ENCODE measurements around the gene MB21D2. TPM values are rescaled to one million over a fixed set of nuclear protein-coding genes. Genes with fewer than 3 reads are reported as not detected.

The MB21D2 gene
- total RNA-seq, 8 experiments from 2014 or later, result 1.6 to 25.3 (median 17.0) TPM

DNA sequence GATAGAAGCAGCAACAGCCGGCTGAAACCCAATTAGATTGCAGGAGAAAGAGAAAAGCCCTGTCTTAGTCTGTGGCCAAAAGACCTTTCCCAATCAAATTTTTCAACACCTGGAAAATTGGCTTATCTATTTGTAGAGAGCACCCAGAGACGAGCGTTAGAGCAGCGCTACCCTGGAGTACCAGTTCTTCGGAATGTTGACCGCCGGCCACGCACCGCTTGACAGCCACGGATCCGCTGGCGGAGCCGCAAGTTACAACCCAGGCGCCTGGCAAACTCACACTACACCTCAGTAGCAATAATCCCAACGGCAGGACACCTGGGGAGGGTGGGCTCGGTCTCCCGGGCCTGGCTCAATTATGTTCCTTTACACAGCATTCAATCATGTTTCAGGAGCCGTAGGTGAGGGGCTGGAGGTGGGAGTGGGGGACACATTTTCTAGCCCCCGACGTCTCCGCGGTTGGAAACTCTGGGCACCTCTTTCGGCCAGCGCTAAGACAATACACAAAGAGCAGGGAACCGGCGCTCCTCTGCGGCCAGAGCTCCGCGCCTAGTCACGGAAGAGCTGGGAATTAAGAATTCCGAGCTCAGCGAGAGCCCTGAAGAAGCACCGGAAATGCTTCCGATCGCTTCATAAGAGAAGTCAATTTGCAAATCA lies 1.2 kb downstream of the MB21D2 start:
- in situ Hi-C loops (cut with MboI; ENCODE audit: low pct_unique_long_range_greater_than_20kb in 2 of 9, low sequenced_read_pairs in 9 of 9, unreplicated experiment in 9 of 9), result no loop called here
- H3K27ac ChIP-seq, result peak overlapping the region; percentile 94 to 95
- ATAC-seq (replicated peaks in 6 of 8), result peak in 7 of 8 experiments; percentile 6 to 53 (median 9)
- 0 to 40% (median 12%) methylated on average over 1 to 15 of the region's 35 CpGs; no CpG with 5 or more reads in 4 of the 10 experiments for WGBS, 10 experiments
- H3K4me3 ChIP-seq, result peak overlapping the region; percentile 77 to 99 (median 81)
- peaks cover 14 to 20% of the 10 kb centered on the region in 2 donors for H3K4me1 ChIP-seq (replicated peaks in 1 of 2)

- ATAC-seq (replicated peaks in 6 of 8), result peak in 1 of 8 experiments; percentile 3
- H3K4me3 ChIP-seq, result peak overlapping the region; percentile 77 to 99 (median 81)
Observed at GRCh38 chr3:192915722-192916121, 1.9 kb downstream of the MB21D2 start.

GRCh38 chr3:192915304-192915703 lies 2.4 kb downstream of the MB21D2 start:
- in situ Hi-C loops (cut with MboI; ENCODE audit: low pct_unique_long_range_greater_than_20kb in 2 of 9, low sequenced_read_pairs in 9 of 9, unreplicated experiment in 9 of 9), result no loop called here
- no peak overlapping the region for H3K27ac ChIP-seq
- peak overlapping the region; percentile 77 to 99 (median 81) for H3K4me3 ChIP-seq
- peak in 5 of 8 experiments; percentile 20 to 27 (median 26) for ATAC-seq (replicated peaks in 6 of 8)
- WGBS, 10 experiments, result 0 to 100% (median 0%) methylated on average over 1 to 3 of the region's 3 CpGs; no CpG with 5 or more reads in 2 of the 10 experiments
- H3K4me1 ChIP-seq (replicated peaks in 1 of 2), result peaks cover 14 to 20% of the 10 kb centered on the region in 2 donors

More at GRCh38 chr3:192915722-192916121, 1.9 kb downstream of the MB21D2 start:
- WGBS, 10 experiments, result 0 to 100% (median 83%) methylated on average over 1 to 2 of the region's 2 CpGs; no CpG with 5 or more reads in 3 of the 10 experiments
- peaks cover 14 to 20% of the 10 kb centered on the region in 2 donors for H3K4me1 ChIP-seq (replicated peaks in 1 of 2)
- no peak overlapping the region for H3K27ac ChIP-seq
- in situ Hi-C loops (cut with MboI; ENCODE audit: low pct_unique_long_range_greater_than_20kb in 2 of 9, low sequenced_read_pairs in 9 of 9, unreplicated experiment in 9 of 9), result no loop called here

DNA sequence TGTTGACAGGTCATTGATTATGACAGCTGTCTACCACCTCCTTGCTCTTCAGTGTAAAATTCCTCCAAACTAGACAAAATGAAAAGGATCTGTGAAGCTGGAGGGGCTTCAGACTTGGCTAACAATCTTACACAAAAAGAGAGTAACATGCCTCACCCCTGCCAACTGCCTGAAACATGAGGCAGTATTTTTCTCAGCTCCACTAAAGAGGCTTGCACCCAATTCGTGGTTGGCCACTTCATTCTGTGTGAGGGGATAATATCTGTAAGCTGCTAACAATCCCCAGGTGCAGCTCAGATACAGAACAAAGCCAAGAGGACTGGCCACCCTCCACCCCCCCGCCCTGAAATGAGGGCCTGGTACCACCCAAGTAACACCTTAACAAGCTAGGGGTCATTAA lies 2.8 kb downstream of the MB21D2 start:
- H3K4me3 ChIP-seq, result peak overlapping the region; percentile 77 to 99 (median 81)
- no peak overlapping the region for H3K27ac ChIP-seq
- H3K4me1 ChIP-seq (replicated peaks in 1 of 2), result peaks cover 14 to 20% of the 10 kb centered on the region in 2 donors
- no peak for ATAC-seq (replicated peaks in 6 of 8)
- in situ Hi-C loops (cut with MboI; ENCODE audit: low pct_unique_long_range_greater_than_20kb in 2 of 9, low sequenced_read_pairs in 9 of 9, unreplicated experiment in 9 of 9), result no loop called here
- WGBS, 10 experiments, result 0 to 100% (median 14%) methylated on average over 1 of the region's 2 CpGs; no CpG with 5 or more reads in 5 of the 10 experiments

GRCh38 chr3:192913540-192913939 lies 4.1 kb downstream of the MB21D2 start:
- H3K4me1 ChIP-seq (replicated peaks in 1 of 2), result peaks cover 14 to 17% of the 10 kb centered on the region in 2 donors
- ATAC-seq (replicated peaks in 6 of 8), result no peak
- H3K4me3 ChIP-seq, result no peak overlapping the region
- in situ Hi-C loops (cut with MboI; ENCODE audit: low pct_unique_long_range_greater_than_20kb in 2 of 9, low sequenced_read_pairs in 9 of 9, unreplicated experiment in 9 of 9), result no loop called here
- WGBS, 10 experiments, result 80 to 100% (median 93%) methylated on average over 1 to 4 of the region's 4 CpGs; no CpG with 5 or more reads in 3 of the 10 experiments
- H3K27ac ChIP-seq, result no peak overlapping the region

DNA sequence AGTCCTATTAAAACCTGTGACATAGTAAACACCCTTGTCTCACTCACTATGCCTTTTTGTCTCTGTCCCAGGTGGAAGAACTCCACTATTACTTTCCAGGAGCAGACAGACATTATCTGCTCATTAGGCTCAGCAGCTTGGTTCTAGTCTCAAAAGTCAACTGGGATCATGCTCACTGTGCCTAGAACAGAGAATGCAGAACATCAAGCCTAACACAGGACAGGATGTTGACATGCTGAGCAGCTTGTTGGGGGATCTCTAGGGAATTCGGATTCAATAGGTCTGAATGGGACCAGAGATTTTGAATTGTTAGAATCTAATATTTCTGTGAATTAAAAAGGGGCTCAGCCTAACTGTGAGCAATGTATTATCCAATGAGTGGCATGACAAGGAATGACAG lies 6.4 kb downstream of the MB21D2 start:
- ATAC-seq (replicated peaks in 6 of 8), result no peak
- 91 to 100% (median 100%) methylated on average over 1 of the region's 1 CpG; no CpG with 5 or more reads in 4 of the 10 experiments for WGBS, 10 experiments
- in situ Hi-C loops (cut with MboI; ENCODE audit: low pct_unique_long_range_greater_than_20kb in 2 of 9, low sequenced_read_pairs in 9 of 9, unreplicated experiment in 9 of 9), result no loop called here
- Histone ChIP-seq H3K4me1 (replicated peaks in 1 of 2) (peaks cover 16 to 18% of the 10 kb centered on the region in 2 donors), H3K27ac (no peak overlapping the region), H3K4me3 (no peak overlapping the region)

GRCh38 chr3:192907784-192908183 lies 9.9 kb downstream of the MB21D2 start:
- H3K27ac ChIP-seq, result no peak overlapping the region
- in situ Hi-C loops (cut with MboI; ENCODE audit: low pct_unique_long_range_greater_than_20kb in 2 of 9, low sequenced_read_pairs in 9 of 9, unreplicated experiment in 9 of 9), result loop anchor here in 1 of 9 experiments (10.0 kb wide), 1 partner anchor 83 kb away; no protein-coding TSS in a partner anchor
- no peak for ATAC-seq (replicated peaks in 6 of 8)
- H3K4me1 ChIP-seq (replicated peaks in 1 of 2), result peaks cover 0 to 4% of the 10 kb centered on the region in 2 donors
- 43 to 100% (median 92%) methylated on average over 2 to 4 of the region's 4 CpGs; no CpG with 5 or more reads in 3 of the 10 experiments for WGBS, 10 experiments
- no peak overlapping the region for H3K4me3 ChIP-seq

DNA sequence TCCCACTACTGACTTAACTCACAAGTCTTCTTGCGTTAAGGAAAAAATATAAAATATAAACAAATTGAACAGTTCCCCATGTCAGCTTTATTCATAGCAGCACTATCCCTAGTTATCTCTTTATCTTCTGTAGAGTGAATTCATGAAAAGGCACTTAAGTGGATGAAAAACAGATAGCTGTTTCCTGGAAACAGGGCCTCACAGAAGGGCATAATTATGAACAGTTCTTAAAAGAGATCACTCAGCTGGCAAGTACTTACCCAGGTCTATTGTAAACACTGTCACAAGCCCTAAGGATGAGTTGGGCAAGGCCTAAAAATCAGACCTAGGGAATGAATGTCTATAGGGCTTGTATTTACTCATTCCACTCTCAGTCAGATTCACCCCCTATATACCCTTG lies 10.7 kb downstream of the MB21D2 start:
- peak in 4 of 8 experiments; percentile 25 to 76 (median 54) for ATAC-seq (replicated peaks in 6 of 8)
- Histone ChIP-seq H3K4me3 (no peak overlapping the region), H3K4me1 (replicated peaks in 1 of 2) (peaks cover 0 to 4% of the 10 kb centered on the region in 2 donors), H3K27ac (no peak overlapping the region)
- in situ Hi-C loops (cut with MboI; ENCODE audit: low pct_unique_long_range_greater_than_20kb in 2 of 9, low sequenced_read_pairs in 9 of 9, unreplicated experiment in 9 of 9), result loop anchor here in 1 of 9 experiments (10.0 kb wide), 1 partner anchor 82 kb away; no protein-coding TSS in a partner anchor
- 67 to 100% (median 92%) methylated on average over 1 of the region's 1 CpG; no CpG with 5 or more reads in 3 of the 10 experiments for WGBS, 10 experiments

DNA sequence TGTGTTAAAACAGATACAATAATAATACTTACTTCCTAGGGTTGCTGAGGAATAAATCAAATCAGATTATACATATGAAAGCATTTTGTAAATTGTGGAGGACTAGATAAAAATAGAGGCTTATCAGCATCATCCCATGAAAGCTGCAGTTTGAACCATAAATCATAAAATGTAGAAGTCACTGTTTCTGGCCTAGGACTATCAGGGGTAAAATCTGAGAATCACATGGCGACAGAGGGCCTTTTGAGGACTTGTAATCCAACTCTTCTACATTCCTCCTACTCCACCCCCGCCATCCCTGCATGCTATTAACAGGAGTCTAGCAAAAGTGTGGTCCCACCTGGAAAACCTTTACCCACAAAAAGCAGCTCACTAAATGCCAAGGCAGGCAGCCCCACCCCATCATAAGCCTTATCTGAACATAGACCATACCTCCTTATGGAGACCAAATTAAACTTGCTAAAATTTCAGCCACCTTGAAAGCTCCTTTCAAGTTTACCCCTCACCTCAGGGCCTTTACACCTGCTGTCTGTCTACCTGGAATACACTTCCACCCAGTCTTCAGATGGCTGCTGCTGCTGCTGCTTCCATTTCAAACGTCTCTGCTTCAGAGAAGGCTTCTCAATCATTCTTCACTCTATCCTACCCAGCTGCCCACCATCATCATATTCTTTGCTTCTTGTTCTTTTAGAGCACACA lies 11.5 kb downstream of the MB21D2 start:
- in situ Hi-C loops (cut with MboI; ENCODE audit: low pct_unique_long_range_greater_than_20kb in 2 of 9, low sequenced_read_pairs in 9 of 9, unreplicated experiment in 9 of 9), result loop anchor here in 1 of 9 experiments (10.0 kb wide), 1 partner anchor 81 kb away; no protein-coding TSS in a partner anchor
- ATAC-seq (replicated peaks in 6 of 8), result peak in 1 of 8 experiments; percentile 8
- Histone ChIP-seq H3K4me3 (no peak overlapping the region), H3K27ac (no peak overlapping the region), H3K4me1 (replicated peaks in 1 of 2) (peaks cover 6 to 11% of the 10 kb centered on the region in 2 donors)
- WGBS, 10 experiments, result 56 to 79% (median 71%) methylated on average over 1 to 3 of the region's 3 CpGs; no CpG with 5 or more reads in 3 of the 10 experiments

DNA sequence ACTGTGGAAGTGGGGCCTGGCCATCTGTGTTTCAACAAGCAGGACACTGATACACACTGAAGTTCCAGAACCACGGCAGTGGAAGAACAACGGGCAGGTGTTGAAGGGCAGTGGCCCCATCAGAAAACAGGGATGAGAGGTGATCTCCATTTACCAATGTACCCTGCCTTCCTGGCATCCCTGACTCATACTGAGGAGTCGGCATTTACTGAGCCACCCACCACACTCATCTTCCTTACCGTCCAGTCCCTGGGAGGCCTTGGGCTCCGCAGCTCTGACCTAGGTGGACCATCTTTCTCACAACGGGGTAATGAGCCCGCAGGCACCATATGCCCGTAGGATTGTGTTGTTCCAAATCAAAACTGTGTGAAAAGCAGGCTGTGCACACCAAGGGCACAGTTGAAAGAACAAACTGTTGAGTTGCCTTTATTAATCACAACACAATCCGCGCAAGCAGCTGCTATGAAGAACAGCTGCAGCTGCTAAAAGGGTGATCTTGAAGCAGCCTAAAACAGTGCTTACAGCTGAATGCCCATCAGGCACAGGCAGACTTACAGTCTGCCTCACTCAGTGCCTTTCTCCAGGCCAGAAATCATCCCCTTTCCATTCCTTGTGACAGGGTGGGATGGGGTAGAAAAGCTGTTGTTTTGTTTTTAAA lies 12.9 kb downstream of the MB21D2 start:
- Histone ChIP-seq H3K4me3 (no peak overlapping the region), H3K27ac (no peak overlapping the region), H3K4me1 (replicated peaks in 1 of 2) (peaks cover 6 to 11% of the 10 kb centered on the region in 2 donors)
- no peak for ATAC-seq (replicated peaks in 6 of 8)
- WGBS, 10 experiments, result 55 to 100% (median 92%) methylated on average over 2 to 8 of the region's 10 CpGs; no CpG with 5 or more reads in 3 of the 10 experiments
- in situ Hi-C loops (cut with MboI; ENCODE audit: low pct_unique_long_range_greater_than_20kb in 2 of 9, low sequenced_read_pairs in 9 of 9, unreplicated experiment in 9 of 9), result loop anchor here in 1 of 9 experiments (10.0 kb wide), 1 partner anchor 80 kb away; no protein-coding TSS in a partner anchor

- Histone ChIP-seq H3K27ac (no peak overlapping the region), H3K4me1 (replicated peaks in 1 of 2) (peaks cover 6 to 11% of the 10 kb centered on the region in 2 donors), H3K4me3 (no peak overlapping the region)
- no peak for ATAC-seq (replicated peaks in 6 of 8)
- in situ Hi-C loops (cut with MboI; ENCODE audit: low pct_unique_long_range_greater_than_20kb in 2 of 9, low sequenced_read_pairs in 9 of 9, unreplicated experiment in 9 of 9), result loop anchor here in 1 of 9 experiments (10.0 kb wide), 1 partner anchor 78 kb away; no protein-coding TSS in a partner anchor
- WGBS, 10 experiments, result 81 to 100% (median 90%) methylated on average over 2 to 4 of the region's 4 CpGs; no CpG with 5 or more reads in 5 of the 10 experiments
Observed at GRCh38 chr3:192902549-192902948, 15.1 kb downstream of the MB21D2 start.

DNA sequence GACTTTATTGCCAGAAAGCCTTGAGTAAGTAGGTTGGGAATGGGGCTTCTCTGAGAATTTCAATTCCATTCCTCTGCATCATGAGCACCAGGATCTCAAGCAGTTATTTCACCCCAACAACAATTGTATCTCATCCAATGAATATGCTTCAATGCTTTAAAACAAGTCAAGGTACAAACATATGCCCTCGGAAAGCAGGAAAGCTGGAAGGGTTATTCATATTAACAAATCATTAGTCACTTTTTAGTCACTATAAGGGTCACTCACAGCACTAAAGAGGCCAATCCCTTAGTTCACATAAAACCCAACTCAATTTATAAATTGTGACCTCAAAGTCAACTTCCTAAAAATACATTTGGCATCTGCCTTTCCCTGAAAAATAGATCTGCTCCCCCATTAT lies 16.2 kb downstream of the MB21D2 start:
- no peak overlapping the region for H3K27ac ChIP-seq
- no peak overlapping the region for H3K4me3 ChIP-seq
- ATAC-seq (replicated peaks in 6 of 8), result no peak
- peaks cover 6% of the 10 kb centered on the region in 2 donors for H3K4me1 ChIP-seq (replicated peaks in 1 of 2)
- in situ Hi-C loops (cut with MboI; ENCODE audit: low pct_unique_long_range_greater_than_20kb in 2 of 9, low sequenced_read_pairs in 9 of 9, unreplicated experiment in 9 of 9), result loop anchor here in 1 of 9 experiments (10.0 kb wide), 1 partner anchor 77 kb away; no protein-coding TSS in a partner anchor
- 11 to 60% (median 49%) methylated on average over 1 of the region's 1 CpG; no CpG with 5 or more reads in 6 of the 10 experiments for WGBS, 10 experiments

Data from motor neuron (in vitro differentiated cells).